Lung (tissue), 12 donors: Measurements from ENCODE around the gene PARD6G. TPM values are rescaled to one million over a fixed set of nuclear protein-coding genes. Genes with fewer than 3 reads are reported as not detected.

Source experiments
- ATAC-seq: fragments of 200-7000 bp; cut with Tn5 transposase; one replicate; pipeline ENCODE4 v1.9.1; 2020; ENCODE audit warnings: moderate number of reproducible peaks; ENCODE audit not compliant: insufficient read depth, low FRiP score
- DNase-seq, 3 donors: peaks; one replicate each; pipeline ENCODE4 v3.0.0-alpha.2; 2013 to 2017
- H3K27ac ChIP-seq, 2 donors: one replicate each; pipeline ENCODE4 v1.5.1; 2013; ENCODE audit warnings: mild to moderate bottlenecking in 2 of 2, moderate library complexity in 2 of 2, control low read depth in 1 of 2, inconsistent platforms in 1 of 2, low read depth in 1 of 2, low read length in 1 of 2
- H3K27me3 ChIP-seq, 3 donors: one replicate each; pipeline ENCODE4 v1.5.1; 2013; ENCODE audit warnings: low read length in 2 of 3; ENCODE audit not compliant: control insufficient read depth in 3 of 3, insufficient read depth in 3 of 3
- H3K36me3 ChIP-seq, 4 donors: one replicate each; pipeline ENCODE4 v1.5.1; 2013; ENCODE audit warnings: low read length in 4 of 4, mild to moderate bottlenecking in 1 of 4, moderate library complexity in 1 of 4; ENCODE audit not compliant: control insufficient read depth in 4 of 4, insufficient read depth in 4 of 4
- H3K4me1 ChIP-seq, 5 donors: one replicate each; pipeline ENCODE4 v1.5.1; 2013; ENCODE audit warnings: low read length in 5 of 5, mild to moderate bottlenecking in 2 of 5, moderate library complexity in 1 of 5; ENCODE audit not compliant: control insufficient read depth in 5 of 5, insufficient read depth in 5 of 5
- H3K4me3 ChIP-seq: one replicate; pipeline ENCODE4 v1.5.1; 2013; ENCODE audit warnings: mild to moderate bottlenecking, control low read depth, moderate library complexity
- H3K9ac ChIP-seq, 2 donors: one replicate each; pipeline ENCODE4 v1.5.1; 2013; ENCODE audit warnings: low read length in 2 of 2, control low read depth in 1 of 2; ENCODE audit not compliant: insufficient read depth in 1 of 2
- H3K9me3 ChIP-seq, 4 donors: one replicate each; pipeline ENCODE4 v1.5.1; 2013; ENCODE audit warnings: low read length in 3 of 4, mild to moderate bottlenecking in 1 of 4, moderate library complexity in 1 of 4; ENCODE audit not compliant: control insufficient read depth in 4 of 4, insufficient read depth in 3 of 4
- WGBS, 2 donors: extraction: QIAGEN DNeasy Blood & Tissue Kit; methylation state at CpG; one replicate each; pipeline ENCODE4 v1.1.7; 2013; 5-methylcytosine and 5-hydroxymethylcytosine counted together
- polyA plus RNA-seq, 2 donors: library from polyadenylated mRNA; stranded (reverse); fragments of 200-250 nt; gene quantifications; one replicate each; pipeline ENCODE4 v1.2.1, GENCODE V29; 2013
- total RNA-seq, 2 donors: library from RNA; depleted of rRNA in 1 of 2; stranded (reverse); fragments of >200 nt in 1 of 2; gene quantifications; one replicate each; pipeline ENCODE4 v1.2.1, GENCODE V29; 2014 to 2021
- TF ChIP-seq, protein P1 (sequence below): IDR thresholded peaks from 2 replicates; pipeline ENCODE4 v1.5.1; 2012; ENCODE audit warnings: mild to moderate bottlenecking; ENCODE audit errors: control extremely low read depth, extremely low read depth
- donor health status: control.
- donor health status: control.
- donor health status: Bipolar disorder and iron deficiency.
- donor health status: healthy.
- donor health status: DM: yes; HTN: yes; CAD: no.

The PARD6G gene
- total and polyA plus RNA-seq, 4 donors: 1.8 to 9.8 (median 3.1) TPM

DNA sequence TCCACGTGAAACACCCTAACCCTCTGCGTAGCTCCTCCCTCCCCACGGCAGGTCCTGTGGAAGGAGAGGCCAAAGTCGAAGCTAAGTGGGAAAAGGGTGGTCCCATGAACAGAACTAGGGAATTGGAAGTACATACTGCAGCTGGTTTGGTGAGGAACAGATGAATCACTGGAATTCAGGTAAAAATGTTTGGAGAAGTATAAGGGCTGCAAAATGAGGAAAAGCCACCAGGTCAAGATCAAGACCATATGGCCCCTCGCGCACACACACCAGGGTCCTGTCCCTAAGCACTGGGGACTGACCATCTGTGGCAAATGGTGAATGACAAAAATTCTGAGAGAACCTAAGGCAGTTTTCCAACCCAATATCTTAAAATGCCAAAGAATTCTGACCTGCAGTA, 3.1 kb downstream of the PARD6G start:
- no peaks in the 10 kb centered on the region for H3K9me3 ChIP-seq
- ATAC-seq (no peak), DNase-seq (no peak)
- no peaks in the 10 kb centered on the region for H3K36me3 ChIP-seq
- H3K27ac ChIP-seq: no peak overlapping the region
- TF ChIP-seq, protein P1, sequence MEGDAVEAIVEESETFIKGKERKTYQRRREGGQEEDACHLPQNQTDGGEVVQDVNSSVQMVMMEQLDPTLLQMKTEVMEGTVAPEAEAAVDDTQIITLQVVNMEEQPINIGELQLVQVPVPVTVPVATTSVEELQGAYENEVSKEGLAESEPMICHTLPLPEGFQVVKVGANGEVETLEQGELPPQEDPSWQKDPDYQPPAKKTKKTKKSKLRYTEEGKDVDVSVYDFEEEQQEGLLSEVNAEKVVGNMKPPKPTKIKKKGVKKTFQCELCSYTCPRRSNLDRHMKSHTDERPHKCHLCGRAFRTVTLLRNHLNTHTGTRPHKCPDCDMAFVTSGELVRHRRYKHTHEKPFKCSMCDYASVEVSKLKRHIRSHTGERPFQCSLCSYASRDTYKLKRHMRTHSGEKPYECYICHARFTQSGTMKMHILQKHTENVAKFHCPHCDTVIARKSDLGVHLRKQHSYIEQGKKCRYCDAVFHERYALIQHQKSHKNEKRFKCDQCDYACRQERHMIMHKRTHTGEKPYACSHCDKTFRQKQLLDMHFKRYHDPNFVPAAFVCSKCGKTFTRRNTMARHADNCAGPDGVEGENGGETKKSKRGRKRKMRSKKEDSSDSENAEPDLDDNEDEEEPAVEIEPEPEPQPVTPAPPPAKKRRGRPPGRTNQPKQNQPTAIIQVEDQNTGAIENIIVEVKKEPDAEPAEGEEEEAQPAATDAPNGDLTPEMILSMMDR: no peak
- no peak overlapping the region for H3K4me3 ChIP-seq
- H3K4me1 ChIP-seq: peaks cover 0 to 13% (median 0%) of the 10 kb centered on the region in 5 donors
- H3K9ac ChIP-seq: no peak overlapping the region
- WGBS, 2 donors: 81 to 87% methylated on average over 6 of the region's 6 CpGs
- H3K27me3 ChIP-seq: no peaks in the 10 kb centered on the region

DNA sequence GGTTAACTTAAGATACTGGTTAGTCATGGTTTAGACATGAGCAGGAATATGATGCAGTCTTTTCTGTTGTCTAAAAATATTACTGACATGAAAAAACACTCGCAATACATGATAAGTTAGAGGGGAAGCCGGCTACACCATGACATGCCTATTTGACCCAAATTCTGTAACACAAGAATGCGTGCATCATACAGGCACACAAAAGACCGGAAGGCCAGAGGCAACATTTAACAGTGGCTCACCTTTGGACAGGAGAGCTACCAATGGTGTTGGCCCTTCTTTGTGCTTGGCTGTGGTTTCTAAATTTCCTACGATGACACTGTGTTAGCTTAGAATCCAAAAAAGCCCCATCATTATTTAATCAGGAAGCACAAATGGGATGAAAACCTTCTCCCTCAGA, 4.1 kb downstream of the PARD6G start:
- H3K36me3 ChIP-seq: no peaks in the 10 kb centered on the region
- DNase-seq (no peak), ATAC-seq (no peak)
- H3K9me3 ChIP-seq: peaks cover 0 to 2% (median 0%) of the 10 kb centered on the region in 4 donors
- 86 to 91% methylated on average over 5 of the region's 5 CpGs for WGBS, 2 donors
- no peak overlapping the region for H3K4me3 ChIP-seq
- H3K27me3 ChIP-seq: no peaks in the 10 kb centered on the region
- no peak overlapping the region for H3K27ac ChIP-seq
- TF ChIP-seq, protein P1: no peak
- no peak overlapping the region for H3K9ac ChIP-seq
- H3K4me1 ChIP-seq: peaks cover 0 to 13% (median 0%) of the 10 kb centered on the region in 5 donors

DNA sequence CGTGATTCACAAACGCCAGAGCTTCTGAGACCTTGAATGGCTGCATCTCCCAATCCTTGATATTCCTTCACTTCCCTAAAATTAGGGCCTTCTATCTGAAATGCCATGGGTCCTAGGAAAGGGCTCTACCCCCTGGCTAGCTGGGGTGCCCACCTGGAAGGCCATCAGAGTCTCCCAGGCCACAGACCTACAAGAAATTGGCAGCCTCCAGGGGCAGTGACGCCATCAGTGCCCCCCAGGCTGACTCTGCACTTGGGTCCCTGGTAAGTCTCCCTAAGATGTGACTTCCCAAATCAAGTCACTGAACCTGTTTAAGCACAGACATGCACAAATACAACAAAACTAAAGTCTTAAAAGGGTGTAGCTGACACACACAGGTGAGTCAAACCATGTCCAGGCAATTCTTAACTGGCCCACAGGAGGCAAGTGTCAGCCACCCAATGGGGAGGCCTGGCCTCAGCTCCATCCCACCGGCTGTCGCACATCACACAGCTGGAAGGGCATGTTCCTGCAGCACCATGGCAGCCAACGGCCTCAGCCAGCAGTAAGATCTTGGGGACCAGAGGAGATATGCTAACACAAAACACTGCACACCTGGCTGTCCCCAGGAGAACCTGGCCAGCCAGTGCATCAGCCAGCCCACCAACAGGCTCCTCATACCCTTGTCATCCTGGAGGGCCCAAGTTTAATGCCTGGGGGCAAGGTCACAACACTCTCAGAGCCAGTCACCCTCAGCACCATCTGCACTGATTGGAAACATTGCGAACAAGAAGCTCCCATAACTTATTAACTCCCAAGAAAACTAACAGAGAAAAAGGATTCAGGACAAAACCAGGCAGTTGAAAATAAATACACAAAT, 5.2 kb downstream of the PARD6G start:
- DNase-seq (no peak), ATAC-seq (no peak)
- Histone ChIP-seq H3K36me3 (no peaks in the 10 kb centered on the region), H3K27ac (no peak overlapping the region), H3K4me3 (no peak overlapping the region), H3K9me3 (peaks cover 0 to 2% (median 0%) of the 10 kb centered on the region in 4 donors), H3K9ac (no peak overlapping the region), H3K27me3 (no peaks in the 10 kb centered on the region), H3K4me1 (peaks cover 0 to 8% (median 0%) of the 10 kb centered on the region in 5 donors)
- 90 to 94% methylated on average over 7 of the region's 7 CpGs for WGBS, 2 donors
- TF ChIP-seq, protein P1: no peak
